GM18951 (cell line): ENCODE results near the gene PDE10A.
"Not testable (repeated sequence)": the region's sequence is repeated elsewhere in the genome, so short reads cannot be mapped to it uniquely, and the experiment has no call there.

Experiments used
- POLR2A ChIP-seq: IDR thresholded peaks from 4 replicates; pipeline ENCODE4 v1.6.1; 2011; ENCODE audit warnings: mild to moderate bottlenecking; ENCODE audit not compliant: insufficient read length, insufficient read depth; ENCODE audit errors: extremely low read depth
- in situ Hi-C: fragments of 300-500 bp; cut with MboI; formaldehyde crosslinking; loops from one replicate; pipeline ENCODE4 v1.12.0; 2022; ENCODE audit warnings: low sequenced_read_pairs, mixed read lengths, inconsistent platforms; ENCODE audit not compliant: unreplicated experiment

PDE10A gene

DNA sequence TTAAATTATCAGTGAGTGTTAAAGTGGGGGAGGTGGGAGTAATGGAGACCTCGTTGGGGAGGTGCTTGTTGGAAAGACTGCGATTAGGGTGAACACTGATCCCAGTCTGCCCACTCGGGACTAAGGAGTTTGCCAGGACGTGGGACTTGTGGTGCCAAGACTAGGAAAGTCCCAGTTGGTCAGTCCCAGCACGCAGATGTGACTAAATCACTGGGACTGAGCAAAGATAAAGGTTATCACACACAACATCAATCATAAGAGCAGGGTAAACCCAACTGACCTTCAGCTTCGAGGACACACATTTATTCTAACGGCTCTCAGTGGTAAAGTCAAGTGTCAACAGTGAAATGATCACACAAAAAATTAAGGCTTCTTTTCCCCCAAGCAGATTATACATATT lies 45.5 kb downstream of the PDE10A start:
- in situ Hi-C loops: no loop called here
- TF ChIP-seq POLR2A: no peak

DNA sequence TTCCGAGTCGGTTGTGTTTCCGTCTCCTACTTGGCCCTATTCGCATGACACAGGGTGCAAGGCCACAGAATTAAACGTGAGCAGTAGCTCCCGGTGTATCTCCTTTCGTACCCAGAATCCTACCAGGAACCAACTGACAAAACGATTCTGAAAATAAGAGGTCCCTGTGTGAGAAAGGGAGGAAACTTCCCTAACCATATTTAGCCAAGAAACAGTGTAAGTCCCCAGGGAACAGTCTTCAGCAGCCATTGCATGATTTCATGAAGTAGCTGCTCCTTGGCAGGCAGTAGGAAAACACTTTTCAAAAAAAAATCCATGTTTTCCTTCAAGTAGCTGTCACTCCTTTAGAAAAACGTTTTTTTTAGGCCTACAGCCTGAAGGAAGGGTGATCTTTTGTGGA lies 46.9 kb downstream of the PDE10A start:
- TF ChIP-seq POLR2A: no peak
- in situ Hi-C loops: no loop called here

DNA sequence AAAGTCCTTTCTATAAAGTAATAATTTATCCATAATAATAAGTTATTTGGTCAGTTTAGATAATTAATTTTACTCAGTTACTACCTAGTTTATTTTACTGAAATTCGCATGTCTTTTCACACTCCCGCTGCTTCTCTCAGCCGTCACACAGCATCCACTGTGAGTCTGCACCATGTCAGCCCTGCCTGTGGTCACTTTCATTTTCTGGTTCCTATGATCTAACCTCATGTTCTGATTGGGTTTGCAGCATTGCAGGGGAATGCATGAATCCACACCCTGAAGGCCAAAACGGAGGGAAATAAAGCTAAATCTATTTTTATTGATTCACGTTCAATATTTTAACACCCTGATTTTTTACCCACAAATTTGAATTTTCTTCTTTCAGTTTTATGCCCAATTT lies 47.4 kb downstream of the PDE10A start:
- TF ChIP-seq POLR2A: no peak

DNA sequence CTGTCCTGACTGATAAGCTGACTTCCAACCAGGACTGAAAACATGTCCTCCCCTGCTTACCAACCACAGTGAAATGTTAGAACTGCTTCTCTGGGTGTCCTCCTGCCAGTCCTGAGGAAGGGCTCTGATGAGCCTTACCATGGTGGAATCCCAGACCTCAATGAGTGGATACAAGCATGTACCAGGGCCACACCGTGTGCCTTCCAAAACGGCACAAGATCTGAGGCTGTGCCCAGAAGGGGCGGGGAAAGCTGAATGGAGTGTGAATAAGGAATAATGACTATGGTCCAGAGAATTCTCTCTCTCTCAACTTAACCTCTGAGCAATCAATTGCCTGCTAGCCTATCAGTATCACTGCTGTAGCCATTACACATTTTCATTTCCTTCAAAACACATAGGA lies 51.7 kb downstream of the PDE10A start:
- TF ChIP-seq POLR2A: no peak
- in situ Hi-C loops: no loop called here

More for the DNA sequence above, 47.4 kb downstream of the PDE10A start:
- in situ Hi-C loops: no loop called here

DNA sequence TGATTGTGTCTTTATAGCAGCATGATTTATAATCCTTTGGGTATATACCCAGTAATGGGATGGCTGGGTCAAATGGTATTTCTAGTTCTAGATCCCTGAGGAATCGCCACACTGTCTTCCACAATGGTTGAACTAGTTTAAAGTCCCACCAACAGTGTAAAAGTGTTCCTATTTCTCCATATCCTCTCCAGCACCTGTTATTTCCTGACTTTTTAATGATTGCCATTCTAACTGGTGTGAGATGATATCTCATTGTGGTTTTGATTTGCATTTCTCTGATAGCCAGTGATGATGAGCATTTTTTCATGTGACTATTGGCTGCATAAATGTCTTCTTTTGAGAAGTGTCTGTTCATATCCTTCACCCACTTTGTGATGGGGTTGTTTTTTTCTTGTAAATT lies 54.5 kb downstream of the PDE10A start:
- in situ Hi-C loops: not testable (repeated sequence)

DNA sequence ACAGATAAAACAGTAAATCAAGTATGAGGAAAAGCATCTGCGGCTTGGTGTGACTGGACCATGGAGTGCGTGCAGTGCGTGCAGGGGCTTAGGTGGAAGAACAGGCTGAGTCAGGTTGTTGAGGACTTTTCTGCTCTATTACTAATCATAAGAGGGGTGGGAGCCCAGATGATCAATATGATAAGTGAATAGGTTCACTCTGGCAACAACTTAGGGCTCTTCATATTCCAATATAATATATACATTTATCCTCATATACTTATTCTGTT lies 56.4 kb downstream of the PDE10A start:
- in situ Hi-C loops: no loop called here
- no peak for TF ChIP-seq POLR2A

DNA sequence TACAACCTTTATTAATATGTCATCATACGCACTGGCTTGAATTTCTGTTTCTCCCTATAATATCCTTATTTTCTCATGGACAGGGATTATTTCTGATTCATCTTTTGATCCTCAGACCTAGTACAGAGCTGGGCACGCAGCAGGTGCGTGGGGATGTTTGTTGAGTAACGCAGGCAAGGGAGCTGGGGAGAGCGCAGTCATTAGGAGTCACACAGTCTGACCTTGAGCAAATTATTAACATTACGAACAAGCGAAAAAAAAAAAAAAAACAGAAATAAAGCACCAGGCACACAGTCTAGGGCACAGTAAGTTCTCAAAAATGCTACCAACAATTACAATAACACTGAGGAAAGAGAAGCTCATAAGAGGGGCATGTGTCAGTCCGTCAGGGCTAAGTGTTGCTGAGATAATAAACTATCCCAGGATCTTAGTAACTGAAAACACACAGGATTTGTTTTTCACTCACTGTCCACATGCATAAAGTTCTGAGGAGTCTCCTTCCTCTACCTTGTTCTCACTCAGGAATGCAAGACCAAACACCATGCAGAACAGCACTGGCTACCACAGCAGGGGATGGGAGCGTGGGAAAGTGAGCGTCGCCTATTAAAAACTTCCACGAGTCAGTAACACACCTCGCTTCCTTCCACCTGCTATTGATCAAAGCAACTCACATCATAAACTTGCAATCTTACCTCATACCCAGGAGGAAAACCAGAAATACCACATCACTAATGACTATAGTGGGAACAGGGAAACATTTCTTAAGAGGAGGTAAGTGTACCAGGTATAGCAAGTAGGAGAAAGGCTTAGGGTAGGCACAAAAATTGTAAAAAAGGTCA lies 56.9 kb downstream of the PDE10A start:
- TF ChIP-seq POLR2A: no peak
- in situ Hi-C loops: no loop called here

DNA sequence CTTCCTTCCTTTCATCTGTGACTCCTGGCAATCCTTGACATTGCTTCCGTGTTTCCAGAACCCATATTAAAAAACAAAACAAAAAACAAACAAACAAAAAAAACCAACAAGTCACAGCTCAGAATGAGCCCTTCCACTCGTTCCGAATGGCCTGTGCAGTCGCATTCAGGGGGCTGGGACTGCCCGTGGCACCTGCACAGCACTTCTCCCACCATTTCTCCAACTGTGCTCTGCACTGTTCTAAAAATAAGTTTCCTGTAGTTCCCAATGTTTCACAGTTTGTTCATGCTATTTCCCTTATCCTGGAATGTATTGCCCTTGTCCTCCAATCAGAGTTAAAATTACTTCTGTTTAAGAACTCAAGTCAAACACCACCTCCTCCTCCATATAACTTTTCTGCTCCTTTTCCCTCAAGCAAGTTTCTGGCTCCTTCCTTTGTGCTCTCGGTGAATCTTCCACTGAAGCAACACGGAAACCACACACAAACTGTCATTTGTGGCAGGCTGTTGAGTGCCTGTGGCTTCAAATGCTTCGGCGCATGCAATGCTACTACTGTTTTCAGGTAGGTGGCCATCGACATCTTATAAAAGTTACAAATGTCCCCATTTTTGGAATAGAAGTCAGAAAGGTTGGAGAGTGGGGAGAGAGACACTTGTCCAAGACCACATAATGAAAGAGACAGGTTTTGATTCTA lies 57.7 kb downstream of the PDE10A start:
- in situ Hi-C loops: no loop called here
- TF ChIP-seq POLR2A: no peak

DNA sequence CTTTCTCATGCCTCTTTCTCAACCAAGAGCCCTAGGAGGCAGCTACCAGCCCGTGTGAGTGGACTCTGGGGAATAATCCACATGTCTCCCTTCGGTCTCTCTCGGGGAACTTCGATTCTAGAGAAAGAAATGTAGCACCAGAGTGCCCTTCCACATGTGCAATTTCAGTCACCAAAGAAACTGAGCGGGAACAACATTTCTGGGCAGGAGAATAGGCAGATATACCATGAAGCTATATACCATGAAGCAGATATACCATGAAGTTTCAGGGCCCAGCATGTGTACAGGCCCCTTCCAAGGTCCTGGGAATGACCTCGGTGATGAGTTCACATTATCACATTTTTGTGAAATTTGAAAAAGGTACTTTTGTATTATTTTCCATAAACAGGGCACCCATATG lies 60.8 kb downstream of the PDE10A start:
- in situ Hi-C loops: no loop called here
- TF ChIP-seq POLR2A: no peak

DNA sequence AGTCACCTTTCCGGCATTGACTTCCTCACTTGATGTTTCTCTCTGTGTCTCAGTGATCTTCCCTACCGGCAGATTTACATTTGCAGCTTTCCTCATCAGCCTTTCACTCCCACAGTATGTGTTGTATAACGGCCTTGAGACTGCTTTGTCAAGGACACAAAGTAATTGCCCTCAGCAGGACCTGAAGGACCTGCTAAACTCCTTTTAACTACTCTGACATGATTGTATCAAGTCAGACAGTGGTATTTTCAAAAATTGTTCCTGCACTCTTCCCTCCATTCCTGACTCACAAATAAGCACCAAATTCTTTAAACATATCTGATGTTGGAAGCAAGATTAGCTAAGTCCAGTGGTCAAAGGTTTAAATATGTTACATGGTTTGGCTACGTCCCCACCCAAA lies 62.4 kb downstream of the PDE10A start:
- TF ChIP-seq POLR2A: no peak
- in situ Hi-C loops: no loop called here

DNA sequence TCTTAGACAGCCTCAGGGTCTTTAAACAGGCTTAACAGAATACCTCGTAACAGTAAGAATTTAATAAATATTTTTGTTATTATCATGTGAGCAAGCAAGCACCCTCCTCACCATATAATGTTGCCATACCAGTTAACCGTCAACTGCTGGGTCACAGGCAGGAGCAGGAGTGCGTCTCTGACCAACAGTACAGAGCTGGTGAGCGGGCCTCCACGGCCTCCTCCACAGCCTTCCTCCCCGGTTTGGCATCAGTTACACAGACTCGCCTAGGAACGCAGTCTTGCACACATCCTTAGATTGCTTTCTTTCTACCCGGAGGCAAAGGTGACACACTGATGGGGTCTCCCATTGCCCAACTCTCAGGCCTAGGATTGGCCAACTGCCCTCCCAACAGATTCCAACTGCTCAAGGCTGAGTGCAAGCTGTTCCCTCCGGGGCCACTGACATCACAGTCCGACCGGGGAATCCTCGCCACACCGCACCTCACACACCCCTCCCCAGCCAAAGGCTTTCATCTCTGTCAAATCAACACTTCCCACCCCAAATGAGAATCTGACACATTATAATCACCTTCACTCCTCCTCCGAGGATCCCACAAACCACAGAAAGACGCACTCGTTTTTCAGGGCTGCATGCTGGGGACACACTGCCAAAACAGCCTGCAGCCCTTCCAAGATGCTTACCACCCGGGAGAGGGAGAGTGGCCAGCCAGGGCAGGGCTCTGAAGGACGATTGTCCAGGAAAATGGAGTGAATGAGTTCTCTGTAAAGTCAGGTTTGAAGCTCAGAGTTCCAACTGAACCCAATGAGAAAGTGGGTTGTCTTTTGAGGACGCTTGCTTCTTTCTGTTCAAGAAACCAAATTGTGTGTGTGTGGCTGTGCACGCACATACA lies 63.2 kb downstream of the PDE10A start:
- in situ Hi-C loops: no loop called here
- no peak for TF ChIP-seq POLR2A

DNA sequence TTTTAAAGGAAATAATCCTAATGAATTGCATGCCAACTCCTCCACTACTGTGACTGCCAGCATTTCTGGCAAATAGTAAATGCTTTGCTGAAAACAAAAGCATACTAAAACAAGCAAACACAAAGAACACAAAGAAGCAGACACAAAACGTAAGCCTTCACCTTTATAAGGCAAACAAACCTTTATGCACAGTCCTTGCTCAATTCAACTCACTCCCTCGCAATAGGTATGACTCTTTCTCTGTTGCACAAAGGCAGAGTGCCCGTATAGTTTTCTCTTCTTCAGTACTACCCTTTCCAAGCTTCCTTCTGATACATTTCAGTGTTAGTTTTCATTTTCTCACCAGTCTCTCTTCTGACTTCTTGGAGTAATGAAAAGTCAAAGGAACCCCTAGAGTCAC lies 63.9 kb downstream of the PDE10A start:
- in situ Hi-C loops: no loop called here
- no peak for TF ChIP-seq POLR2A

DNA sequence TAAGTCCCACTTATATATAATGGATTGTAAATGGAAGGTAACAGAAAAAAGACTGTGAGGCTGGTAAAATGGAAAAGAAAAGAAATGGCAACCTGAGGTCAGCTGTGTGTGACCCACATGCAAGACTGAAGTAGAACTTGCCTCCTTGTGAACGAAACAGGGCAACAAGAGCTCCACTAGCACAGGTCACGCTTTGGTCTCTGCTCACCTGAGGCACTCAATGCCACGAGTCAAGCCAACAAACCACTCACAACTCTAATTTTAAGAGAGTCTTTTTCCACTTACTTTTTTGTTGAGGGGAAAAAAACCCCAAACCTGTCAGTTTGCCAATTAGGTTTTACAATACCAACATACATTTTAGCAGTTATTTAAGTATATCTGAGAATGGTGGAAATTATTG lies 65.2 kb downstream of the PDE10A start:
- no peak for TF ChIP-seq POLR2A
- in situ Hi-C loops: no loop called here
